Measurements from ENCODE around the gene MYL5.
"Not testable (repeated sequence)": the region's sequence is repeated elsewhere in the genome, so short reads cannot be mapped to it uniquely, and the experiment has no call there.

- TF ChIP-seq EP300 (IDR thresholded peaks at IDR 0.05; ENCODE audit: low read depth); CTCF (IDR thresholded peaks at IDR 0.05); POLR2A (IDR thresholded peaks at IDR 0.05): not testable (repeated sequence)
These were observed 39.1 kb upstream of the MYL5 start for GRCh38 chr4:635066-635835.
